Skeletal muscle tissue (tissue), 1 donor: ENCODE data around the gene OAS3. TPM values are rescaled to one million over a fixed set of nuclear protein-coding genes. Genes with fewer than 3 reads are reported as not detected.

Experiments used
- total RNA-seq: library from RNA; depleted of rRNA; stranded (reverse); fragments of >200 nt; gene quantifications from one replicate; pipeline ENCODE4 v1.2.3, GENCODE V29; 2014

OAS3 gene
- total RNA-seq, 1 donor from 2014 or later = 6.3 TPM

Other genes starting within 250 kb of the OAS3 start
- not detected for gene RPH3A, start 146.7 kb upstream of the OAS3 start, total RNA-seq
- gene OAS1, start 31.5 kb upstream of the OAS3 start, total RNA-seq = 8.9 TPM
- 6.8 TPM for gene OAS2, start 40.0 kb downstream of the OAS3 start, total RNA-seq
- gene DTX1, start 118.3 kb downstream of the OAS3 start, total RNA-seq = 3.1 TPM
- gene RASAL1, start 197.3 kb downstream of the OAS3 start, total RNA-seq = not detected
- gene CFAP73, start 211.2 kb downstream of the OAS3 start, total RNA-seq = not detected
- gene DDX54, start 247.0 kb downstream of the OAS3 start, total RNA-seq = 29.7 TPM
- 10.4 TPM for gene RITA1, start 247.2 kb downstream of the OAS3 start, total RNA-seq